ENCODE results near the gene TPX2. TPM values are rescaled to one million over a fixed set of nuclear protein-coding genes. Genes with fewer than 3 reads are reported as not detected.

The TPX2 gene
- total and polyA plus RNA-seq, 2 of the 8 experiments (the other 6 are each of a cell fraction or from before 2014, with no cell fraction given): 43.6 to 125 TPM

GRCh38 chr20:31746068-31746878 is 7.2 kb downstream of the TPX2 start:
- H3K27me3 ChIP-seq (replicated peaks in 1 of 4; ENCODE audit: control insufficient read depth in 3 of 4, extremely low read depth in 1 of 4, insufficient read depth in 3 of 4, low read length in 3 of 4): no peaks in the 10 kb centered on the region
- H4K91ac ChIP-seq (replicated peaks; ENCODE audit: insufficient read length, low read length): no peak overlapping the region
- no peak overlapping the region for H2BK12ac ChIP-seq (ENCODE audit: low read depth, low read length)
- no peak overlapping the region for H4K8ac ChIP-seq (ENCODE audit: extremely low read depth, insufficient read depth, low read length)
- peaks cover 0 to 75% of the 10 kb centered on the region in 2 experiments; a peak in 2 of 4 replicates for H3K79me2 ChIP-seq (ENCODE audit: control insufficient read depth in 1 of 2, insufficient read depth in 2 of 2, low read length in 2 of 2)
- no peak overlapping the region for H3K4me2 ChIP-seq (ENCODE audit: insufficient read depth in 1 of 2, low read depth in 2 of 2, low read length in 2 of 2)
- no peak for DNase-seq (ENCODE audit: low read depth in 1 of 2, low spot score in 2 of 2)
- no peak overlapping the region for H3K27ac ChIP-seq (ENCODE audit: low read depth, low read length)
- no peak overlapping the region for H2AFZ ChIP-seq (ENCODE audit: low read length)
- no peak overlapping the region for H2BK15ac ChIP-seq (ENCODE audit: low read length)
- peaks cover 3 to 5% of the 10 kb centered on the region in 2 experiments for H4K20me1 ChIP-seq (replicated peaks in 1 of 2; ENCODE audit: control insufficient read depth in 1 of 2, insufficient read depth in 2 of 2, low read length in 2 of 2)
- H2BK120ac ChIP-seq (replicated peaks; ENCODE audit: low read depth, low read length): no peak overlapping the region
- H3K79me1 ChIP-seq (ENCODE audit: low read depth, low read length): 0 out of 2 replicates have a peak, but pooled peaks cover 2% of the 10 kb centered on the region
- peaks cover 10 to 37% (median 25%) of the 10 kb centered on the region in 4 experiments; a peak in 5 of 8 replicates for H3K36me3 ChIP-seq (ENCODE audit: control insufficient read depth in 2 of 4, insufficient read depth in 4 of 4, low read length in 3 of 4)
- no peaks in the 10 kb centered on the region for H3K9me3 ChIP-seq (ENCODE audit: insufficient read depth in 2 of 2, low read depth in 1 of 2, low read length in 1 of 2)
- ChIA-PET POLR2A (ENCODE audit: partially characterized antibody) (interaction anchor here (1.0 to 1.2 kb wide), 2 partner anchors 11 to 141 kb away, joined by 3 read pairs; partner anchors contain the start of gene ID1), CTCF (ENCODE audit: partially characterized antibody) (interaction anchor here (0.9 to 1.9 kb wide), 3 partner anchors 9 to 134 kb away, joined by 4 to 5 read pairs (median 5); no protein-coding TSS in a partner anchor)
- H3K9ac ChIP-seq (replicated peaks in 1 of 4; ENCODE audit: extremely low read depth in 1 of 4, low read depth in 3 of 4, low read length in 3 of 4): no peak overlapping the region
- H3K4me1 ChIP-seq (replicated peaks in 1 of 4; ENCODE audit: control insufficient read depth in 3 of 4, insufficient read depth in 4 of 4, low read length in 3 of 4): peaks cover 0 to 2% (median 0%) of the 10 kb centered on the region in 4 experiments; a peak in 1 of 7 replicates
- H4K5ac ChIP-seq (ENCODE audit: insufficient read length, low read depth, low read length): no peak overlapping the region
- no peaks in the 10 kb centered on the region for H3K23me2 ChIP-seq (ENCODE audit: low read depth, low read length)
- no peak overlapping the region for H3K4ac ChIP-seq (replicated peaks; ENCODE audit: insufficient read length, low read depth, low read length)
- H2BK20ac ChIP-seq (ENCODE audit: low read length): no peak overlapping the region
- WGBS, 2 experiments (ENCODE audit: extremely low coverage in 1 of 2, insufficient coverage in 1 of 2, insufficient read length in 1 of 2, insufficient replicate concordance in 2 of 2, low coverage in 1 of 2, low lambda C conversion rate in 2 of 2, missing lambda C conversion rate in 1 of 2): 95% methylated on average over 1 of the region's 1 CpG; no CpG with 5 or more reads in 1 of the 2 experiments
- no peak overlapping the region for H3K18ac ChIP-seq (ENCODE audit: extremely low read depth, low read length)
- no peak overlapping the region for H3K23ac ChIP-seq (ENCODE audit: insufficient read length)
- no peak overlapping the region for H2BK5ac ChIP-seq (ENCODE audit: low read depth, low read length)
- H3K56ac ChIP-seq (replicated peaks; ENCODE audit: insufficient read length, low read depth, low read length): no peak overlapping the region
- no peak overlapping the region for H3K14ac ChIP-seq (ENCODE audit: insufficient read length)
- H2AK5ac ChIP-seq (ENCODE audit: low read depth, low read length): no peak overlapping the region
- no peak overlapping the region for H3K4me3 ChIP-seq (ENCODE audit: extremely low read depth in 1 of 4, insufficient read depth in 2 of 4, low read depth in 3 of 4, low read length in 4 of 4)
- no peak for FAIRE-seq
- no peak for TF ChIP-seq E2F6 (IDR thresholded peaks at IDR 0.05)
- TF ChIP-seq RNF2 (IDR thresholded peaks at IDR 0.05; ENCODE audit: borderline replicate concordance, low read depth, low read length, missing control alignments, poor library complexity, severe bottlenecking): no peak
- no peak for TF ChIP-seq SIN3A (conservative IDR thresholded peaks at IDR 0.05 in 1 of 2, IDR thresholded peaks at IDR 0.05 in 1 of 2; ENCODE audit: low read depth in 1 of 2, low read length in 2 of 2)
- TF ChIP-seq FOSL1 (IDR thresholded peaks at IDR 0.05; ENCODE audit: insufficient read depth, low read depth, low read length): no peak
- TF ChIP-seq POLR2A (IDR thresholded peaks at IDR 0.05; ENCODE audit: control extremely low read depth in 1 of 2, low read depth in 2 of 2, low read length in 2 of 2): no peak
- no peak for TF ChIP-seq ATF2 (IDR thresholded peaks at IDR 0.05; ENCODE audit: low read length)
- TF ChIP-seq KDM1A (IDR thresholded peaks at IDR 0.05; ENCODE audit: borderline replicate concordance, low read length): no peak
- TF ChIP-seq GABPA (IDR thresholded peaks at IDR 0.05; ENCODE audit: borderline replicate concordance, insufficient read depth, low read length): no peak
